GDM1 (cell line): ENCODE data around the gene NET1.
A peak's percentile ranks its signal among the peaks of the same experiment; 100 is the strongest.

ENCODE experiments used
- DNase-seq: peaks from one replicate; lab custom pipeline; 2025; lab: John Stamatoyannopoulos, UW

NET1 gene

DNA sequence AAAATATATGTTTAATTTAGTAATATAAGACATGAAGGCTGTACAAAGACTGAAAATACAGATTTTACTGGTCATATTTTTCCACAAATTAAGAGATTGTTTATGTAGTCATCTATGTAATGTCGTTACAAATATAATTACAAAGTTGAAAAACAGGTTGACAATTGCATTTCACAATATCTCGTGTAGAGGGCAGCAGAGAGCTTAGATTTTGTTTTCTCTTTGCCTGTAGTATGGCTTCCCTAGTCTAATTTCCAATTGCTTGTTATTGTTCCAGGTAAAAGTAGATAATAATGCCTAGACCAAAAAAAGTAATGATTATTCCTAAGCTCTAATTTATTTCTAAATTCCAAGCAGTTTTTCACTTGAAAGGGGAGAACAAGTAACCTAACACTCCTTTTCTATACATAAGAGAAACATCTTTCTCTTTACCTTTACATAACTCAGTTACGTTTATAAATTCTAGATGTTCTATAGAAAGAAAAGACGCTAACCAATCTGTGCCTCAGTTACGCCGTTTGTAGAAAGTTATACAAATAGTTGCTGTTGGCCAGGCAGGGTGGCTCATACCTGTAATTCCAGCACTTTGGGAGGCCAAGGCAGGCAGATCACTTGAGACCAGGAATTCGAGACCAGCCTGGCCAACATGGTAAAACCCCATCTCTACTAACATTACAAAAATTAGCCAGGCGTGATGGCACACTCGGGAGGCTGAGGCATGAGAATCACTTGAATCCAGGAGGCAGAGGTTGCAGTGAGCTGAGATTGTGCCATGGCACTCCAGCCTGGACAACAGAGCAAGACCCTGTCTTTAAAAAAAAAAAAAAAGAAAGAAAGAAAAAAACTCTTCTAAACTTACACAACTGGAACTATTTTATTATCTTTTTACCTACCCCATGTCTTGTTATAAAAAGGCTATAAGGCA, 30.0 kb downstream of the NET1 start:
- DNase-seq: no peak

DNA sequence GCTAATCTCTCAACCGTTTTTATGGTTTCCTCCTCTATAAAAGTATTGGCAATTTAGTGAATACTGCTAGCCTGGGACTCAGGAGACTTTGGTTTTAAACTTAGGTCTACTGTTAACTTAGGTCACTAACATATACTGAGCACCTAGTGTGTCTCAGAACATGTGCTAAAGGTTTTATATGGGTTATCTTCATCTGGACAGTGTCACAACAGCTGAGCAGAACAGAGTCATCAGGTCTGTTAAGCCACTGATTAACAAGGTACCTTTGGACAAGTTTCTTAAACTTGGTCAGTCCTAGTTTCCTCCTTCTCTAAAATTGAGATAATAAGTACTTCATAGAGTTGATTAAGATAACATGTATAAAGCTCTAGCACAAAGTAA, 30.6 kb downstream of the NET1 start:
- DNase-seq: no peak

DNA sequence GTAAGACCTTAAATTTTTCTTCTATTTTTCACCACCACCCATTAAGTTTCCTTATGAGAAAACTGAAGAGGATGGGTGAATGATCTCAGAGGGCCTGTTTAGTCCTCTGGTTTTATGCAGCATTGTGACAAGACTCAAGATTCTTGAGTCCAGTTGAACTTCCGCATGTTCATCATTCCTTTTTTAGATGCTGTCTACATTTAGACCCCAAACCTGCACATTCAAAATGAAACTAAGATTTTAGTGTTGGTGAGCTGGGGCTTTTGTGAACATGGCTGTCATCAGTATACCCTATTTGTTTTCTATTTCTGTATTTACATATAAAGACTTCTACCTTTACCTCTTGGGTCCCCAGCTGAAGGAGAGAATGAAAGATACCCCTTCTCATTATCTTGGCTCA, 31.1 kb downstream of the NET1 start:
- DNase-seq: no peak

DNA sequence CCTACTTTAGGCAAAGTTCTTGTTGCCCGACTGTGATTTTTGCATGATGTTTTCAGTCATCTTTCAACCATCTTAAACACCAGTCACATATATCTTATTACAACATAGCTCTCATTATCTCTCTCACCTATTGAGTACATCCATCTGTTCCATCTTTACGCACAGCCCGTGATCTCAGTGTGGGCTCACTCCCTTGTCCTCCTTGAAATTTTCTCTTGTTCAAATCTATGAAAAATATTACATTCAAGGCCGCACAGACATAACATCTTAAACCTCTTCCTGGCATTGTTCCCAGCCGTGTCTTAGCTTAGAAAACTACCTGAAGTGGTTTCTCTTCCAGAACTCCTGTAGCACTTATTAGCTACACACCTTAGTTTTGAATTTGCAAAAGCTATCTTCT, 32.6 kb downstream of the NET1 start:
- no peak for DNase-seq

DNA sequence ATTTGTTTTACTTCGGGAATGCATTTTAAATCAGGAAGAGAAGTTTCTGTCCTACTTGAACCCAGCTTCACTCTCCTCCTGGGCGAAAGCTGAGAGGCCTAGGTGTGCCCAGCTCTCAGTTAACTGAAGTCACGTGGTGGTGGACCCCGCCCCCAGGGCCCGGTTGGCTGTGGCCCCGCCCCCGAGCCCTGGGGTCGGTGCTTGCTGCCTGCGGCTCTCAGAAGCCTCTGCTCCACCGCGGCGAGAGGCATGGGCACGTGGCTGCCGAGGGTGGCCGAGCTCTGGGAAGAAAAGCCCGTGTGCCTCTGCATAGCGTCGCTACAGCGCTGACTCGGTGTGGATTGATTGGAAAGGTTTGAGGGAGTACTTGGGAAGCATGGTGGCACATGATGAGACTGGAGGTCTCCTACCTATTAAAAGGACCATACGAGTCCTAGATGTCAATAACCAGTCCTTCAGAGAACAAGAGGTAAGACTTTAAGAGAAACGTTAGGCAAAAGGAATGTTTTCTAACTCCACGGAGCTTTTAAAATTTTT, 34.1 kb downstream of the NET1 start:
- peak; percentile 84 for DNase-seq

DNA sequence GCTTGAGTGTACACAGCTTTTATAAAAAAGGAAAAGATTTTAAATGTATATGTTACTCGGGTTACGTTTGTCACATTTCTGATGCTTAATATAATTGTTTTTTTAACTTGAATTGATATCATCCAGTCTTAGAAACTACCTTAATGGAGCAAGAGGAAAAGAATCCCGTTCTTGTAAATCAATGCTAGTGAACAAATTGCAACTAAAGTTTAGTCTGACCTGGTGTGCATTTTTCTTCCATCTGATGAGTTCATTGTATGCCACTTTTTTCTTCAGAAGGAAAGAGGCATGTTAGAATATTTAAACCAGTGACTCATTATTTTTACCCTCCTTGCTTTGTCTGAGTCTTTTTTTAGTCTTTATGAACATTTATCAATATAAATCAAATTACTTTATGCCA, 34.7 kb downstream of the NET1 start:
- no peak for DNase-seq

DNA sequence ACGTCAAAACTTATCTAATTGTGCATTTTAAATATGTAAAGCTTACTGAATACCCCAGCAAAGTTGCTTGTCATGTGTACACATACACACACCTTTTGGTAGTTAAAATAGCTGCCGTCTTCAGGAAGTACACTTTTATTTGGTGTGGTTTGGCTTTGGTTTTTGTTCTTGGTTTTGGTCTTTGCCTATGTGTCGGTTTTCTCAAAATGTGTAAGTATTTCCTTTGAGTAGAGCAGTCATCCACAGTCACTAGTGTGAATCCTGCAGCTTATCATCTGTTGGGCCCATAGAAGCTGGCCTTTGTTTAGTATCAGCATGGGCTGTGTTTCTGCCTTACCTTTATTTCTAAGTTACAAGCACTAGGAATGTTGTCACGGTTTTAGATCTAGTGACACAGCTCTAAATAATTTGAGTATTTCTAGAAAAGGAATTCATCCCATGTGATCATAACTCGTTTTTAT, 35.3 kb downstream of the NET1 start:
- no peak for DNase-seq

DNA sequence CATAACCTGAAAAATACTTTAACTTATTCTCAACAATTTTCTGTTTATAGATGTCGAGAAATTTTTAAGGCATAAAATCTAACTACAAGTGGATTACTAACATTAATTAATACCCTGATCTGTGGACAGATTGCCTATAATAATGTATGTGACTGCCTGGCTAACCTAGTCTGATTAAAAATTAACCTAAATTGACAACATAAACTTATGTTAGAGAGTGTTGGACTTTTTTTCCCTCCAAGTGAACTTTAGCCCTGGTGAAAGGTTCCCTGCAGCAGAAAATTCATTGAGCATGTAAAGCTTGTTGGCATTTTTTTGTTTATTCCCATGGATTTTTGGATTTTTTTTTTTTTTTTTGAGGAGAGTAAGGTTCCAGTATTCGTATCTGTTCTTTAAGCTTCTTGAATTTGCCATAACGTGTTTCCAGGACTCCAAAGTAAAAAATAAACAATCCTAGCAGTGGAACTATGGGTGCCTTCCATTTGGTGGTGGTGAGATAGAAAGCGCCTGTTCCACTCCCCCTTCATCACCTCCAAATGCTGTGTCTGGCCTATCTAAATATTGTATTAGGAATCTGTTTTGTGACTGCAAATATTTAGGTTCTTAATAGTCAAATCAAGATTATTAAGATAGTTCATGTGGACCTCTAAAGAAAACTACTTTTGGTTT, 36.1 kb downstream of the NET1 start:
- DNase-seq: no peak

DNA sequence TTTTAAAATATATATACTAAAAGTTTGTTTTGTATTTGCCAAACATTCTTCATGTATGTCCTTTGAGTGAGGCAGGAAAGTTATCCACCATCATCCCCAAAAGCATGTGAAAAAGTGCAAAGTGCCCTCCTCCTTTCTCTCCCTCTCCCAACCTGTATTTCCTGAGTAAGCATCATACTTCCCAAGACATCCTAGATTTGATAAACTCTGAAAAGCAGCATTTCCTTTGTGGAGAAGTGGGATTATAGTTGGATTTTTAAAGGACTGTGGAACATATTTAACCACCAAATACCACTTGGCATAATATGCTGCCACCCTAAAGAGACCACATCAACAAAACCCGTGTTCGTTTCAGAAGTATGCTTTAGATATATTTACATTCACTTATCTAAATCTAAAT, 36.9 kb downstream of the NET1 start:
- DNase-seq: no peak

DNA sequence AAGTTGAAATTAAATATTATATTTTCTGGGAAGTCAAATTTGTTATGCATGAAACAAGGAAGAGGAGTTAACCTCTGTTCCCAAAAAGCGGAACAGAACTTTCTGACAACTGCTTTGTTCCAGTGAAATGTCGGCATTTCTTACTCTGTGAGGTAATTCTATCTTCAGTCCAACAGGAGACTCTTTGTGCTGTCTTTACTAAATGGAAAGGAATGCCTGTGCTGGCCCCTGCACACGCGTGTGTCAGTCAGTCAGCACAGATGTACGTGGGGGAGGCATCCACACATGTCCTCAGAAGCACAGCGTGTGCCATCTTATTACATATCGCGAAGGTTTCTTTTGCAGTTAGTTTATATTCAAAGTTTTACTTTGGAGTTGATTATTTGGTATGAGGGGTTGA, 37.5 kb downstream of the NET1 start:
- no peak for DNase-seq

DNA sequence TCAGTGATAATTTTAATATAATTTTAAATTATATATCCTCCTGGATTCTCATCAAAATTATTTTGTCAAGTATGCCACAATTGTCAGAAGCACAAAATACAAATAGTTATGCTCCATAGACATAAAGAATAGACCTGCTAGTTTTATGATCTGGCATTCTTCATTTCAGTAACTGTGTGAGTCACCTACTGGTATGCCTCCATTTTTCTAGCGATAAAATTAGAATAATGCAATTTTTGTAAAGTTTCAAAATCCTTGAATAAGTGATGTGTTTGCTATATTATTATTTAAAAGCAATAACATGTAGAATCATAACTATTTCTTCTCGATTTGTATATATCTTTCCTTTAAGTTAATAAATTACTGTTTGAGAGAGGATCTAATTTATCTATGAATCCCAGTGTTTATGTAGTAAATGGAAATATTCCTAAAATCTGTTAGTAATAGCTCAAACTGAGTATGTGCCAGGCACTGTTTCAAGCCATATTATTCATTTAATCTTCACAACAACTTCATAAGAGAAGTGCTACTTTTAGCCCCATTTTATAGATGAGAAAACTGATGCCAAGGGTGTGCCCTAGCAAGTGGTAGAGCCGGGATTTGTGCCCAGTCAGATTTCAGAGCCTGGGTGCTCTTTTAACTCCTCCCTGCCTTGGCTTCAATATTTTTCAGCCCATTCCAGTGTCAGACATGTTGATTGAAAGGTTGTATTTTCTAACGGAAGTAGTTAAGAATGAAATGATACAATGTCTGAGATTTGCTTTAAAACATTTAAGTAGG, 38.4 kb downstream of the NET1 start:
- DNase-seq: no peak

DNA sequence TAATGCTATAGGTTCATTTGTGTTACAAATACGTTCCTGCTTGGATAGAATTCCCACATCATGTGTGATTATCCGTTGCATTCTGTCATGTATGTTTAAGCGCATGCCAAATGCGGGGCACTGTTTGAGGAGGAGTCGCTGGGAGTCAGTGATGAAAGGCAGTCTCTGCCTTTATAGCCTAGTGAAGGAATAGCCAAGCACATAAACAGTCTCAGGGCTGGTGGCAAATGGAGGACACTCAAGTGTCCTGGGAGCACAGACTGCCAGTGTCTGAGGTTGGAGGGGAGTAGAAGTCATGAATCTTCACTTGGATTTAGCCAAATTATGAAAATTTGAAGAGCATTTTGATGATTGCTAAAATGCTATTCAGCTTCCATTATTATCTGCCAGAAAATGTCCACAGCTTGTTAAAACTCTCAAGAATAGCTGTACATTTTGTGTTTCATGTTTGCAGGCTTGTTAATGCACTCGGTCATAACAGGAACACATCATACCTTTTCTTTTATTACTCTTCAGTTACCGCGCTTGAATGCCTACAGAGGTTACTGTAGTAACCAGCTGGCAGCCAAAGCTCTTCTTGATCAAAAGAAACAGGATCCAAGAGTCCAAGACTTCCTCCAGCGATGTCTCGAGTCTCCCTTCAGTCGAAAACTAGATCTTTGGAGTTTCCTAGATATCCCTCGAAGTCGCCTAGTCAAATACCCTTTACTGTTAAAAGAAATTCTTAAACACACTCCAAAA, 41.6 kb downstream of the NET1 start:
- no peak for DNase-seq

DNA sequence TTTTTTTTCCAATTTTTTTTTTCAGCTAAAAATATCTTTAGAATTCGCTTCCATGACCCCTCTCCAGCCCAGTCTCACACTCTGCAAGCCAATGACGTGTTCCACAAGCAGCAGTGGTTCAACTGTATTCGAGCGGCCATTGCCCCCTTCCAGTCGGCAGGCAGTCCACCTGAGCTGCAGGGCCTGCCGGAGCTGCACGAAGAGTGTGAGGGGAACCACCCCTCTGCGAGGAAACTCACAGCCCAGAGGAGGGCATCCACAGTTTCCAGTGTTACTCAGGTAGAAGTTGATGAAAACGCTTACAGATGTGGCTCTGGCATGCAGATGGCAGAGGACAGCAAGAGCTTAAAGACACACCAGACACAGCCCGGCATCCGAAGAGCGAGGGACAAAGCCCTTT, 44.2 kb downstream of the NET1 start:
- no peak for DNase-seq

DNA sequence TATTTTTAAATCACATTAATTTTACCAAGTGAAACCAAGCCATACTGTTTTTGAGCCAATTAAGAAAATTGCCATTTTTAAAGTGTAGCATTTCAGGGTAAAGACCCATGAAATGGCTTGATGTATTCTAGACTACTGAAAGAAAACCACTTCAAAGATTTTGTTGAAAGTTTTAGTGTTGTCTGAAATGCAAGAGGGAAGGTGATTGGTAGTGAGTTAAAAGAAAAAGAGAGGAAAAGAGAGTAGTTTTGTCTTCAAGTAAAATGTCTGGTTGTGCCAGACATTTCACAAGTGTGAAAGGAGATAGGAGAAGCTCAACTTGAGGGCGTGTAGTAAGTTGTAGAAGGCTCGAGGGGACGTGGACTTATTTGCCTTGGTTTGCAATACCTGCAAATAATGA, 45.4 kb downstream of the NET1 start:
- no peak for DNase-seq

DNA sequence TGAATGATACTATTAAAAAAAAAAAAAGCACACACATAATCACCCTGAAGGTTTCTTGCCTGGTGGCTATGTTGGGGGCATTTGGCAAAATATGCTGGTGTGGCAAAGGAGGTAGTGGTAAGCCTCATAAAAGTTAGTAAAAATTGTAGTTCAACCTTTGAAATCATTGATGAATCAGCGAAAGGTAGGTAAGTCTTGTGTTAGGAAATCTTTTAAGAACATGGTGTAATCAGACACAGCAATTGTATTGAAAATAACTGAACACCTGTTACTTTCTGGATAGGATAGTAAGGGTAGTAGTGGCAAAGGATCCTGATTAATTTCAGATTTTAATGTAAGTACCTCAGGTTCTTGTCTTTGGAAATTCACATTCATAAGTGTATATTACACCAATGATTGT, 46.1 kb downstream of the NET1 start:
- DNase-seq: no peak

DNA sequence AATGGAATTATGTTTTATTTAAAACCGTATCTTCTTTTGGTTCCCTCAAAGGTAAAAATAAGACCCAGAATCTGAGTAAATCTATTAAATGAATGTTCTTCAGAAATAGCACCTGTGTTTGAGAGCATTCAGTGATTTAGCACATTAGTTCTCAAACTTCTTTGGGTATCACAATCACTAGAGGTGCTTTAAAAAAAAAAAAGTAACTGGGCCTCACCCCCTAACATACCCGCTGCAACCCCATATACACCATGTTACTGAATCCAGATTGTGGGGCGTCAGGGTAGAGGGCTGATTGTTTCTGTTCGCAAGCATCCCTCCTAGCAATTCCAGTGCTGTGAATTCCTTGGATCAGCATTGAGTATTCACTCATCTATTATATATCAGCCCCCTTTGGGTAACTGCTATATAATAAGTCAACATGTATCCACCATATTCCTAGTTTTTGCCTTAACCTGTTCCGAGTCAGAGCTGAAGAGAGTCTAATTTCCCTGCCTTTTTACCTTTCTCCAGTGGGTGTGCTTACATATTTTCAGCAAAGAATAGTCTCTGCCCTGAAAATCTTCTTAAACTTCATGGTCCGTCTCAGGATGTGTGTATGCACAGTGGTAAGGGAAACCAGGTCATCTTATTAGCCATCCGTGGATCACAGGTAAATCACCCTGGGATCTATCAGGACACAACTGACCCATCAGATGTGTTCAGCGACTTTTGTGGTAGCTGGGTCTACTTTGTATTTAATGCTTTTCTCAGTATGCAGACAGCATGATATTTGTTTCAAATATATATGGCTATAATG, 46.8 kb downstream of the NET1 start:
- DNase-seq: no peak

DNA sequence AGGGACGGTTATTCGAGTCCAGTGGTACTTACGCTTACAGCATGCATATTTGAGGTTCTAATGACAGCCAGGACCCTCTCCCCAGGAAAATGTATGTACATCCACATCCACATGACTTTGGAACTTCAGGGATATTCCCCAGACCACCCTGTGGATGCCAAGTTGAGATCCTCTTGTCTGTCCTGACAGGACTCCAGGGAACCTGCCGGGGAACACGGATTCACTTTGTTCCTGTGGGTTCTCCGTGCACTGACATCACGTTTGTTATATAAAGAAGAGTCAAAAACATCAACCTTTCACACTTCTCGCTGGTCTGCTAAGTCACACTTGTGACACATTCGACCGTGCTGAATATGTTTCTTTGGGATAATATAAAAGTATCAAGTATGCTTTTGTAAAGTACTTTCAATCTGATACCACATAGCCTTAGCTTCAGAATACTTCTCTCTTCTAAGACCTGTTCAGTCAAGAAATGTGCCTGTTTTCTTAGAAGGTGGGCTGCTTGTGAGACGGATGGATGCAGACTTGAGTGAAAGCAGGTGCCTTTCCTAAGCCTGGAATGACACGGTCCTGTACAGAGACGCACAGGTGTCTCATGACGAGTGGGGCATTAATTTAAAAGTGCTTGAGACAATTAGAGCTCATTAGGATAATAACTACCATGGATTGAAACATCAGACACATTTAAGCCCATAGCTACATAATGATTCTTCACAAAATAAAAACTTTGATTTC, 48.3 kb downstream of the NET1 start:
- DNase-seq: no peak

DNA sequence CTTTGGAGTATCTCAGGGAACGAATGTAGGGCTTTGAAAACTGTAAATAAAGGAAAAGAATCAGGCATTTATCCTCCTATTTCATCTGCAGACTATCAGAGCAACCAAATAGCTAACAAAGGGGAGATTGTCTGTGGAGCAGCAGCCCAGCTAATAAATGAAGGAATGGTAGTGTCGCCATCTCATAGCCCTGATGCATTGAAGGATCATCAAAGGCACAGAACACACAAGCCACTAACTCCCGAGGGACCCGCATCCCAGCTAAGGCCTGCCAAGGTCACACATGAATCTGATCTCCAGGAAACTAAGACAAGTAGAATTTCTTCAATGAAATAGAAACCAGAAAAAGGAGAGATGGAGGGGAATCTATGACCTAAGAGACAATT, 48.8 kb downstream of the NET1 start:
- DNase-seq: no peak

DNA sequence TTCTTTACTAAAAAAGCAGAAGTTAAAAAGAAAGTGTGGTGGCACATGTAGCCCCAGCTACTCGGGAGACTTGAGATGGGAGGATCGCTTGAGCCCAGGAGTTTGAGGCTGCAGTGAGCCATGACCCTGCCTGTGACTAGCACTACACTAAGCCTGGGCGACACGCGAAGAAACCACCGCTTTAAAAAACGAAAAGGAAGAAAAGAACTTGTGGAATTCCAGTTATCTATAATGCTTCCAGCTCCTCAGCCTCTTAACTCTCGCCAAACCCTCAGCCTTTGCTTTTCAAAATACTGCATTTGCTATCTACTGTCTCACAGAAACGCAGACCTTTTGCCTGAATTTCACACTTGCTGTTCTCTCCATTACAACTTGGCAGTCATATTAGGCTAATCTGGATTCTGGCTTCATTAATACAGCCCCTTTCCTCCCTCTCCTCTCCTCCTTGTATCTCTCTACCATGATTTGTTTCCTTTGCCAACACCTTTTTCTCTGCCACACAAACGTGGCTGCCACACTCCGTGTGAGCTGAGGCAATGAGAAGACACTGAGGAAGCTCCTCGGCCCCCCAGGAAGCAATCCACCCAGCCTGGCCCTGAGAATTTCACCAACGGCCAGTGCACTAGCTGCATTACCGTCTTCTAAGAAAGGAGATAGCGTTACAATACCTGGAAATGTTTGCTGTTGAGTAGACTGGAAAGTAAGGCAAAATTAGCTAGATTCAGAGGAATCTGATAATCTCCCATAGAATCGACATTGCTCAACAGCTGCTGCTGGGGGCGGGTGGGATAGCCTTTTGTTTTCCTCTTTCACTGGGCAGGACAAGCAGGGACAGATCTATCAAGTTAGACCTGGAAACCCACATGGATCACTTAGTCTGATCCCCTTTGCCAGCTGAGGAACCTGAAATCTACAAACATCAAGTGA, 49.8 kb downstream of the NET1 start:
- DNase-seq: no peak
